Activated T-cell treated with anti-CD3 and anti-CD28 coated beads for 24 hours (primary cell): ENCODE data around the gene DUSP9.
A peak's percentile ranks its signal among the peaks of the same experiment; 100 is the strongest.
"Not testable (repeated sequence)": the region's sequence is repeated elsewhere in the genome, so short reads cannot be mapped to it uniquely, and the experiment has no call there.

Source experiments
- DNase-seq: peaks from one replicate; pipeline ENCODE4 v3.0.0-alpha.2; 2020; ENCODE audit warnings: low read depth

The DUSP9 gene

DNA sequence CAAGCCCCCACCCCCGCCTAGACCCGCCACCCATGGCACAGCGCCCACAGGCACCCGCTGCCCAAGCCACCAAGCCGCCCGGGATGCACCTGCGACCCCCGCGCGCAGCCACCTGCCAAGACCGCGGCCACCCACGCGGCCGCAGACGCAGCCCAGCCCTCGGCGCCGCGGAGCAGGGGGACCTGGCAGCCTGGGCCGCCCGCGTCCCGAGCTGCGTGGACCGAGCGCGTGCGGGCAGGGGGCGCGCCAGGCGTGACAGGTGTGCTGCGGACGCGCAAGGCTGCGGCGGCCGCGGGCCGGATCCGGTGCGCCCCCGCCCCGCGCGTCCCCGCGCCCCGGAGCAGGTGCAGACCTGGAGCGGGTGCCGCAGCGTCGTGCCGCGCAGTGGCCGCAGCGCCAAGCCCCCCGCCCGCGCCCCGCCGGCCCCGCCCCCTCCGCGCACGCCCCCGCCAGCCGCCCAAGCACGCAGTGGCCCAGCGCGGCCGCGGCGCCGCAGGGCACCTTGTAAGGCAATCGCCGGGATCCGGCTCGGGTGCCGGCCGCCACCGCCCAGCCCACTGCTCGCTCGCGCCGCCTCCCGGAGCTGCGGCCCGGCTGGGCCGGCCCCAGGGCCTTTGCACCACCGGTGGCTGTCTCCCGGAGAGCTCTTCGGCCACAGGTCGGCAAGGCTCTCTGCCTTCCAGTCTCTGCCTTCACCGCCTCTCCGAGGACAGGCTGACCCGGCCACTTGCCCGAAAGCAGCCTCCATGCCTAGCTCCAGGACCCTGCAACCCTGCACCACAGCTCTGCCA lies 26.6 kb downstream of the DUSP9 start, which contains the start of gene PNCK:
Gene PNCK, minus strand, starts transcription at position 386 of the 791 bp plus-strand sequence. CDS start 737 bp downstream, outside the sequence.
- DNase-seq: no peak

DNA sequence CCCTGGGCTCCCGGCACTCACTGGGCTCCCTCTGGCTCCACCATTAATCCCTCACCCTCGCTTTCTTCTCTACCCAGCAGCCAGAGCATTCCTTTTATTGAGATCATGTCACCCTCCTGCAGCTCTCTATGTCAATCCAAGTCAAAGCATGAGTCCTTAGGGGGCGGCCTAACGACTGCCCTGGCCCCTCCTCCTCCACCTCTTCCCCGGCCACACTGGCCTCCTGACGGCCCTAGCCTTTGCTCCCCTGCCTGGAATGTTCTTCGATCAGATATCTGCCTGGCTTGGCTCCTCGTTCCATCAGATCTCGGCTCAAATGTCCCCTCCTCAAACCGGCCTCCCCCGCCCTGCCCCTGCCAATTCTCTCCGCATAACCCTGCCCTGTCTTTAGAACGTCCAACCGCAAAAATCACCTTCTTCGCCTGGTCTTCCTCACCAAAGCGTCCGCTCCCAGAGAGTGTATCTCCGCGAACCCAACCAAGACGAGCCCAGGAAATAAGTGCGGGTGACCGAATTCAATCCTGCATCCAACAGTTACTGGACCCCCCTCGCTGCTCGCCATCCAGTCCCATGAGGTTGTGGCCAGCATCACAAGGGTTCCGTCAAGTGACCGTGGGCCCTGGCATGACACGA lies 27.3 kb downstream of the DUSP9 start:
- DNase-seq: no peak

DNA sequence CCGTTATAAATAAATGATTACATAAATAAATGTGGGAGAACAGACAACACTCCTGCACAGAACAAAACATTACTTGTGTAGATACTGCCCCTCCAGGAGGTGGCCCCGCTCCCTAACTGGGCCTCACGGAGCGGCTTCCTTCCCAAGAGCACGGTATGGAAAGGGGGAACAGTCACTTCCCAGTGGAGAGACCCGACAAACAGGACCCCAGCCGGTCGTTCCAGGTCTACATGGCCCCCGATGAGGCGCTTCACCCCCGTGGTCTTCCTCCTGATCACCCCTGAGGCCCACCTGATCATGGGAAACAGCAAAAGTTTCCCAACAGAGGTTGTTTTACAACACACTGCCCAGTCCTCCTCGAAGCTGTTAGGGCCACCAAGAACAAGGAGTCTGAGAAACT lies 34.2 kb downstream of the DUSP9 start:
- DNase-seq: no peak

DNA sequence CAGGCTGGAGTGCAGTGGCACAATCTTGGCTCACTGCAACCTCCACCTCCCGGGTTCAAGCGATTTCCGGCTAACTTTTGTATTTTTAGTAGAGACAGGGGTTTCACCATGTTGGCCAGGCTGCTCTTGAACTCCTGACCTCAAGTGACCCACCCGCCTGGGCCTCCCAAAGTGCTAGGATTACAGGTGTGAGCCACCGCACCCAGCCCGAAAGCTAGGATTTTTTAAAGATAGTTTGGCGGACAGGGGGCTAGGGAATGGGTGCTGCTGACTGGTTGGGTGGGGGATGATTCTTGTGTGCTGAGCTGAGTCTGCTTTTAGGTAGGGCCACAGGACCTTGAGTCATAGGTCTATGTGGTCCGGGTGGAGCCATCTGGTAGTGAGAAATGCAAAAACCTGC lies 36.5 kb downstream of the DUSP9 start:
- not testable (repeated sequence) for DNase-seq

DNA sequence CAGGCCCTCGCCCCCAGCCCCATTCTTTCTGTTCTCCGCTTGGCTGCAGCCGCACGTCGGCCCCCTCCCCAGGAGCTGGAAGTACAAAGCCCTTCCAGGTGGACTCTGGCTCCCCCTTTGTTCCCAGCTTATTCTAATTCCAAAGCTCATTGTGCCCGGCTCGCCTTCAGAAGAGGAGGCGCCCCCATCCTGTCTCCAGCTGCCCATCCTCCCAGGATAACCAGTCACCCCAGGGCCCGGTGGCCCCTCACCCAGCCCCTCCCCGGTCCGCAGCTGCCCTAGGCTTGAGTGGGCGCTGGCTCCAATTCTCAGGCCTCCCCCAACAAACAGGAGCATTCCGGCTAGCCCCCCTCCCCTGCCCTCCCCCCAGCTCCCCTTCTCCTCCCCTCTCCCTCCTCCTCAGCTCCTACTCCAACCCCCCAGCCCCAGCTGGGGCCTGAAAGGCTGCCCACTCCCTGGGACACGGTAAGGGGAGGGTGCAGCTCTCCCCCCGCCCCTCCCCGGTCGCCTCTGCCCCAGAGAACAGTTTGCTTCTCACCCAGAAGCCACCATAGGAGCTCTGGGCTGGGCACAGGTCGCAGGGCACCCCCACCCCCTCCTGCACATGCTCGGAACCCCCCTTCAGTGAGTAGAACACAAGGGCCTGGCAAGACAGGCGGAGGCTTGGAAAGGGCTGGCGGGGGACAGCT lies 37.6 kb downstream of the DUSP9 start:
- DNase-seq: no peak

DNA sequence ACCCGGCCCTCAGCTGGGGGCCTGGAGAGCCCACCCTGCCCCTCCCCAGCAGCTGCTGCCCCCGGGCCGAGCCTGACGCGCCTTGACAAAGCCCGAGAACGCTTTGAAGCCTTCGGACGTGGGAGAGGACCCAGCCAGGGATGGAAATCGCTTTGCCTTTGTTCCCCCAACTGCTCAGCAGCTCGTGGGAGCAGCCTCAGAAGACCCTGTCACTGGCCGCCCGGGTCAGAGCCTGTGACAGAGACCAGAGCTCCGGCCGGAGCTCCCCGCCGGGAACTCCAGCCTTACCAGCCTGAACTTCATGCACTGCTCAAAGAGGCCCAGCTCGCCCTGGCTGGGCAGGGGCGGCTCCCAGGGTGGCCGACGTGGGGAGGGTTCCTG lies 38.1 kb downstream of the DUSP9 start:
- no peak for DNase-seq

DNA sequence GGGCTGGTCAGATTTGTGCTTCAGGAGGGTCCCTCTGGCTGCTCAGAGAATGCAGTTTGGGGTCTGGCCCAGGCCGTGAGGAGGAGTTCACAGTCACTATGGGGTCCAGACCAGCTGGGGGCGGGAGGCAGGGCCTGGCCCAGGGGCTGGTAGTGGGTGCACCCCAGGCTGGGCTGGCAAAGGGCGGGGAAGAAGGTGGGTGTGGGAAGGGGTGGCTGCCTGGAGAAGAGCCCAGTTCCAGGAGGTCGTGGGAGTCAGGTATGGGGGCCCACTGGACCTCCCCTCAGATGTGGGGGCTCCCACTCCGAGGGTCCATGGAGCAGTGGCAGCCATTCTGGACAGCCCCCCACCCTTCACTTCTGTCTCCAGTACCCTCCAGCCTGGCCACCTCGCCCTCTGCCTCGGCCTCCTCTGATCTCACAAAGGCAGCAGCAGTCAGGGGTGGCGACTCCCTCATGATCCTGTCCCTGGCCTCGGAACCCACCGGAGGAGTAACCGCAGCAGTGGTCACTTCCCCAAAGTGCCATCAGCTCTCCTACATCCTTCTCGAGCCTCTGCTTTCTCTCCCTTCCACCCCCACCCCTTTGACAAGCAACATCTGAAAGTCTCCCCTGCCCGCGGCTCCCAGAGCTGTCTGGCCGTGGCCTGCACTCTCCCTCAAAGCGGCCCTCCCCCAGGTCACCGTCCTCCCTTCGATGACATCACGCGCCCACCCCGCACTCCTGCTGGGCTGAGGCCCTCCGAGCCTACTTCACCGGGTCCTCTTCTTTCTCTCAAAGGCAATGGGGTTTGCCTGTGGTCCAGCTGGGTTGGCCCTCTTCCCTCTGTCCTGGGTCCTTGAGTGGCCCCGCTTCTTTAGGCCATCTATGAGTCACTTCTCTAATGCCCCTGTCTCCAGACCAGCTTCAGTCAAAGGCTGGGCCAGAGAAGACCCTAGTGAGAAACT lies 39.0 kb downstream of the DUSP9 start:
- DNase-seq: no peak

DNA sequence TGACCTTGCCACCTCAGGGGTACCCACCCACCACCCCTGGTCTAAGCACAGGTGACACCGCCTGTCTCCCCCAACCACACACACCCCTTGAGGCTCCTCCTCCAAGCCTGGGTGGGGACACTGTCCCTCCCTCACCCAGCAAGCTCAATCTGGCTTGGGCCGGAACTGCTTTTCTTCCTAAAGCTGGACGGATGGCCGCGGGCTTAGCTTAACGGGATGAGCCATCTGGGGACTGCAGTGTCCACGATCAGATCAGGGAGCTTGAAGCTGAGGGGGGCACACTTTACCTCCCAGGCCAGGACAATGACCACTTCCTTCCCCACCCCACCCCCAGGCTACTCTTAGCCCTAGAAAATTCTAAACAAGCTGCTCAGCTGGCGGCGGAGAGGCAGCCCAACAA lies 39.7 kb downstream of the DUSP9 start:
- DNase-seq: no peak

DNA sequence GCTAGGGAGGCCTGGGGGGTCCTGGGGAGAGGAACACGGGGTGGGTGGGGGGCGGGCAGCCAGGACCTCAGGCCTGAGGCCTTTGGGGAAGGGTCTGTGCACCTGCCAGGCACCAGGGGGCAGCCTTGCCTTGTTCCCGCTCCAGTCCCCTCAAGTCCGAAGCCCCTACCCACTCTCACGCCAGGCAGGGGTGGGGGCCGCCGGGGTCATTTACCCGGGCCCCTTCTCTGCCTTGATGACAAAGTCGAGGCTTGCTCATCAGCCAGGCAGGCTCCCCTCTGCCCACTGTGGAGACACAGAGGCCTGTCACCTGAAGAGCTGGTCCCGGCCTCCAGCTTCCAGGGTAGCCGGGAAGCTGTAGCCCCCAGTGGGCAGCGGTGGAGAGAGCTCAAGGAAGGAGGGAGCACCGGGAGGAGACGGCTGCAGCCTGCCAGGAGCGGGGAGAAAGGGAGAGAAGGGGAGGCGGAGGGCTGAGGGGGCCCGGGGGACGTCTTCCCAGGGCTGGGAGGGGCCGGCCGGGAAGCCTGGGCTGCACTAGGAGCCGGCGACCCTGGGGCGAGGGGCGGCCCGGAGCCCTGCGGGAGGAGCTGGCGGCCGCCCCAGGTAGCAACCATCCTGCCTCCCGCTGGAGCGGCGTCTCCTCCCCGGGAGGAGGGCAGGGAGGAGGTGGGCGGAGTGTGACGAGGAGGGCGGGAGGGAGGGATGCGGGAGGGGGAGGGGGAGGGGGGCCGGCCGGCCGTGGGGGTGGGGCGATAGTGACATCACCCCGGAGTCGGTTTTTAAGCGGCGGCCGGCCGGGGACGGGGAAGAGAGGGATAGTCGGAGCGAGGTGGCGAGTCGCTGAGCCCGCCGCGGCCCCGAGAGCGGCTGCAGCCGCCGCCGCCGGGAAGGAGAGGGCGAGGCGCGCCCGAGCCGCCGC lies 40.4 kb downstream of the DUSP9 start, which contains the start of gene SLC6A8:
Gene SLC6A8, plus strand, starts transcription at position 806 of the 919 bp plus-strand sequence. CDS start 649 bp downstream, outside the sequence.
- peak; percentile 14 for DNase-seq

DNA sequence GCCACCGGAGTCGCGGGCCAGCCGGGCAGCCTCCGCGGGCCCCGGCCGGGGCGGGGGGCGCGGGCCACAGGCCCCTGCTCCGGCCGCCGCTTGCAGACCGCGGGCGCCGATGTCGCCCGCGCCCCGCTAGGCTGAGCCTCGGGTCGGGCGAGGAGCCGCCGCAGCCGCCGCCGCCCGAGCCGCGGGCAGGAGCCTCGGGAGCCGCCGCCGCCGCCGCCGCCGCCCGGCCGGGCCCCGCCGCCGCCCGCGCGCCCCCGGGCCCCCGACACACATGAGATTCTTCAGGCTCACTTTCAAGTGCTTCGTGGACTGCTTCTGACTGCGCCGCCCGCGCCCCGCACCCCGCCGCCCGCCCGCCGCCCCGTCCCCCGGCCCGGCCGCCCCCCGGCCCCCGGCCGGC lies 41.1 kb downstream of the DUSP9 start:
- DNase-seq: no peak

DNA sequence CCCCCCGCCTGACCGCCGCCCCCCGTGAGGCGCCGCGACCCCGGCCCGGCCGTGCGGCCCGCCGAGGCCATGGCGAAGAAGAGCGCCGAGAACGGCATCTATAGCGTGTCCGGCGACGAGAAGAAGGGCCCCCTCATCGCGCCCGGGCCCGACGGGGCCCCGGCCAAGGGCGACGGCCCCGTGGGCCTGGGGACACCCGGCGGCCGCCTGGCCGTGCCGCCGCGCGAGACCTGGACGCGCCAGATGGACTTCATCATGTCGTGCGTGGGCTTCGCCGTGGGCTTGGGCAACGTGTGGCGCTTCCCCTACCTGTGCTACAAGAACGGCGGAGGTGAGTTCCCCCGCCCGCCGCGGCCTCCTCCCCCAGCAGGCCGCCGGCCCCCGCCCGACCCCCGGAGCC lies 41.5 kb downstream of the DUSP9 start:
- DNase-seq: no peak

DNA sequence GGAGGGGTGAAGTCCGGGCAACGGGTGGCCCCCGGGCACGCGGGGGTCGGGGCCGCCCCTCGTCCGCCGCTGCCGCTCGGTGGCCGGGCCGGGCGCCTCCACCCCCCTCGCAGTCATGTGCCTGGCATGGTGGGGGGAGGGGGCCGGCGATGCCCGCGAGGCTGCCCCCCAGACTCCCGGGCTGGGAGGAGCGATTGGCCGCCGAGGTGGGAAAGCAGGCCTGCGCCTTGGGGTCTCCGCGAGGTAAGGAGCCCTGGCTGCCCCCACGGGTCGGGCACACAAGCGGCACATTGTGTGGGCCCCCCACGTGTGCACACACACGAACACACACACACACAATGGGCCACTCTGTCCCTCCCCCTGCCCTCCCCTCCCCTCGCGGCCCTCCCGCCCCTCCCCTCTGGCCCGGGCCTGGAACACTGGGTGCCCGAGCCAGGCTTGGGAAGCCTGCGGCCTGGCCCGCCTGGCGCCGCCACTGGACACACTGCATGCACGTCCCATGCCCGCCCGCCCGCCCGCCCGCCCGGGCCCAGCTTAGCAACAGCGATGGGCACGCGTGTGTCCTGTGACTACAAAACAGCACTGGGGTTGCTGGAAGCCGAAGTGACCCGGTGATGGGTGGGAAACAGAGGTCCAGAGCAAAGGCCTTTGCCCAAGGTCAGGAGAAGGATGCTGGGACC lies 42.0 kb downstream of the DUSP9 start:
- no peak for DNase-seq

DNA sequence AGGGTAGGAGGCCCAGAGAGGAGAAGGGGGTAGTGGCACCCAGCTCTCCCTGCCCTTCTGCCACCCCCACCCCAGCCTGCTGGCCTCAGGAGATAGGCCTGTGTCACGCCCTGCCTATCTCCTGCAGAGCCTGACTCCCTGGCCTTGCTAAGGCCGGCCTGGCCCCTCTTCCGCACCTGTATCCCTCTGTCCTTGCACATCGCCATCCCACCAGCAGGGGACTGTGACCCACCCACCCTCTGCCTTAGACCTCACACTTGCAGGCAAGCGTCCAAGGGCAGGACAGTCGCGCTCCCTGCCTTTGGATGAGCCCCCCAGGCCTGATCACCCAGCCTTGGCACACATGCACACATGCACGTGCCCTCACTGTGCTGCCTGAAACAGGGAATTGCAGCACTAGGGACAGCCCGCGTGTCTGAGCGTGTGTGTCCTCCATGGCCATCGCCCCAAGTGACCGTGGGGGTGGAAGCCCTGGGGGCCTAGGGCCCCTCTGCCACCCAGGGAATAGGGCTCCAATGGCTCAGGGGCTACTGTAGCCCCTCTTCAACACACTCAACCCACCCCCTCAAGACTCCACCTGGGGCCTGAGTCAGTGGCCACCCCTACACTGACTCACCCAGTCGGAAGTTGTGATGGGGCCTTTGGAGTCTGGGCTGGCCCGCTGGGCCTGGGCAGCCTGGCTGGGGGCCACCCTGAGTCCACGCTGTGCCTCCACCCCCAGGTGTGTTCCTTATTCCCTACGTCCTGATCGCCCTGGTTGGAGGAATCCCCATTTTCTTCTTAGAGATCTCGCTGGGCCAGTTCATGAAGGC lies 42.9 kb downstream of the DUSP9 start:
- DNase-seq: no peak

DNA sequence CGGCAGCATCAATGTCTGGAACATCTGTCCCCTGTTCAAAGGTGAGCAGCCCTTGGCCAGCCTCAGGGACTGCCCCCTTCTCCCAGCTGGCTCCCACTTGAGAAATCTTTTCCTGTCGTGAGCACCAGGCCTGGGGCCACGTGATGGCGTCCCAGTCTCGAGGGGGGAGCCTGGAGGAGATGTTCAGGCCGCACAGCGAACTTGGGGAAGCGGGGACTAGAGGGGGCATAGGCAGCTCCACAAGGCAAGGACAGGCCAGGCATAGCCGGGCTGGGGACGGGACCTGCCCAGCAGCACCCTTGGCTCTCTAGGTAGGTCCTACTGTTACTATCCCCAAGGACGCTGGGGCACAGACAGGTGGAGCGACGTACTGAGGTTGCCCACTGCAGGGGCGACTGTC lies 43.5 kb downstream of the DUSP9 start:
- no peak for DNase-seq

DNA sequence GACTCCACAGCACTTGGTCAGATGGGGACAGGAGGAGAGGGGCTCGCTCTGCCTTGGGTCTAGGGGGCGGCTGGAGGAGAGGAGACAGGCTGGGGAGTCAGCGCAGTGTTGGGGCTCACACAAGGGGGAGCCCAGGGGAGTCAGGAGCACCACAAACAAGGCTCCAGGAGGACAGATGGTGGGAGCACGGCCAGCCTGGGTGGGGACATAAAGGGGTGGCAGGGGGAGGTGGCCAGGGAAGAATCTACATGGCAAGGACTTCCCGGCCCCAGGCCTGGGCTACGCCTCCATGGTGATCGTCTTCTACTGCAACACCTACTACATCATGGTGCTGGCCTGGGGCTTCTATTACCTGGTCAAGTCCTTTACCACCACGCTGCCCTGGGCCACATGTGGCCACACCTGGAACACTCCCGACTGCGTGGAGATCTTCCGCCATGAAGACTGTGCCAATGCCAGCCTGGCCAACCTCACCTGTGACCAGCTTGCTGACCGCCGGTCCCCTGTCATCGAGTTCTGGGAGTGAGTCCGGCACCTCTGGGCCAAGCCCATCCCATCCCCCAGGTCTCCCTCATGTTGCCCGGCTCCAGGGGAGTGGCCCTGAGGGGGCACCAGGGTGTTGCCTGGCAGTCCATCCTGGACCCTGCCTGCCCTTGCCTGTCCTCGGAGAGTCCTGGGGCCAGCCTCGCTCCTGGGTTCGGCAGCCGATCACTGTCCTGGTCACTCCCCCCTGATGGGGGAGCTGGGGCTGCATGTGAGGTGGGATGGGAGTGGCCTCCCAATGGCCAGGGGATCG lies 44.2 kb downstream of the DUSP9 start:
- not testable (repeated sequence) for DNase-seq

DNA sequence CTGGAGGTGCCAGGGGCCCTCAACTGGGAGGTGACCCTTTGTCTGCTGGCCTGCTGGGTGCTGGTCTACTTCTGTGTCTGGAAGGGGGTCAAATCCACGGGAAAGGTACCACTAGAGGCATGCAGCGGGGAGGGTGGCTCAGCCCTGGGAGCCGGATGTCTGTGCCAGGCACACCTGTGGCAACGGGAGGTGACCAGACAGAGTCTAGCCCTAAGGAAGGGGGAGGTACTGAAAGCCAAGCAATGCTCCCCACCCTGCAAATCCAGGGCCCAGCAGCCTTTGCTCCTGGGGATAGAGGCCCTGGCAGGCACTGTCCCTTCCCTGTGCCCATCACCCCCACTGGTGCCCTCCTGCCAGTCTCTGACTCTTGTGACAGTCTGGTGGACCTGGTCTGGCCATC lies 45.0 kb downstream of the DUSP9 start:
- DNase-seq: no peak

DNA sequence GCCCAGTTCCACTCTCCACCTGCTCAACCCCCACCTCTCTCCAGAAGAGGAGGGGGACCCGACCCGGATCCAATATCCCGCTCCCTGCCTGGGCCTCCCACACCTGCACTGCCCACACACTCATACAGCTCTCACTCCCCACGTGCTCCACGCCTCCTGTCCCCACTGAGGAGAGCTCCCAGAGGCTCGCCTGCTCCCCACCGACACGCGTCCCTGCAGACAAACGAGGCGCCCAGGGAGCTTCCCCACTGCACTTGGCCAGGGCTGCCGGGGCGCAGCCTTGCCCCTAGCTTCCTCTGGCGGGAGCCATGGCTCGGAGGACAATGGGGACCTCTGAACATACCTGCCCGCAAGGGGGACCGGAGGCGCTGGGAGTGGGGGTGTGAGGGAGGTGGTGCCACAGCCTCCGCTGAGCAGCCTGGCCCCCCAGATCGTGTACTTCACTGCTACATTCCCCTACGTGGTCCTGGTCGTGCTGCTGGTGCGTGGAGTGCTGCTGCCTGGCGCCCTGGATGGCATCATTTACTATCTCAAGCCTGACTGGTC lies 45.7 kb downstream of the DUSP9 start:
- DNase-seq: no peak
